ENCODE results near the gene AVEN.
"Not testable (repeated sequence)": the region's sequence is repeated elsewhere in the genome, so short reads cannot be mapped to it uniquely, and the experiment has no call there.

AVEN gene

GRCh38 chr15:33844186-33844585 is 194.8 kb downstream of the AVEN start:
- no peak for DNase-seq

GRCh38 chr15:33840615-33841014 is 198.4 kb downstream of the AVEN start:
- no peak for DNase-seq

- no peak for DNase-seq
Observed at GRCh38 chr15:33839540-33839939, 199.5 kb downstream of the AVEN start.

GRCh38 chr15:33837294-33837693 is 201.7 kb downstream of the AVEN start:
- no peak for DNase-seq

- DNase-seq, result no peak
Observed at GRCh38 chr15:33834892-33835743, 203.9 kb downstream of the AVEN start.

- DNase-seq, result no peak
Observed at GRCh38 chr15:33831646-33832045, 207.4 kb downstream of the AVEN start.

GRCh38 chr15:33830351-33830750 is 208.7 kb downstream of the AVEN start:
- no peak for DNase-seq

- no peak for DNase-seq
Observed at GRCh38 chr15:33826201-33826600, 212.8 kb downstream of the AVEN start.

- no peak for DNase-seq
Observed at GRCh38 chr15:33825453-33825852, 213.6 kb downstream of the AVEN start.

GRCh38 chr15:33823119-33823518 is 215.9 kb downstream of the AVEN start:
- DNase-seq, result no peak

GRCh38 chr15:33822479-33822878 is 216.5 kb downstream of the AVEN start:
- no peak for DNase-seq

- not testable (repeated sequence) for DNase-seq
Observed at GRCh38 chr15:33819499-33819898, 219.5 kb downstream of the AVEN start.

Data from NCI-H526 (cell line).